ENCODE data around the gene KIZ.

KIZ gene, protein sequence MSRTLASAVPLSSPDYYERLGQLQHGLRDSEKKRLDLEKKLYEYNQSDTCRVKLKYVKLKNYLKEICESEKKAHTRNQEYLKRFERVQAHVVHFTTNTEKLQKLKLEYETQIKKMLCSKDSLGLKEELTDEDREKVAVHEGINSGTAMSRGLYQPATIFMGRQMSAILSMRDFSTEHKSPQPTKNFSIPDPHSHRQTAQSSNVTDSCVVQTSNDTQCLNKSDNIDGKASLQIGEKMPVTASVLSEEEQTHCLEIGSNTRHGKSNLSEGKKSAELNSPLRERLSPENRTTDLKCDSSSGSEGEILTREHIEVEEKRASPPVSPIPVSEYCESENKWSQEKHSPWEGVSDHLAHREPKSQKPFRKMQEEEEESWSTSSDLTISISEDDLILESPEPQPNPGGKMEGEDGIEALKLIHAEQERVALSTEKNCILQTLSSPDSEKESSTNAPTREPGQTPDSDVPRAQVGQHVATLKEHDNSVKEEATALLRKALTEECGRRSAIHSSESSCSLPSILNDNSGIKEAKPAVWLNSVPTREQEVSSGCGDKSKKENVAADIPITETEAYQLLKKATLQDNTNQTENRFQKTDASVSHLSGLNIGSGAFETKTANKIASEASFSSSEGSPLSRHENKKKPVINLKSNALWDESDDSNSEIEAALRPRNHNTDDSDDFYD

DNA sequence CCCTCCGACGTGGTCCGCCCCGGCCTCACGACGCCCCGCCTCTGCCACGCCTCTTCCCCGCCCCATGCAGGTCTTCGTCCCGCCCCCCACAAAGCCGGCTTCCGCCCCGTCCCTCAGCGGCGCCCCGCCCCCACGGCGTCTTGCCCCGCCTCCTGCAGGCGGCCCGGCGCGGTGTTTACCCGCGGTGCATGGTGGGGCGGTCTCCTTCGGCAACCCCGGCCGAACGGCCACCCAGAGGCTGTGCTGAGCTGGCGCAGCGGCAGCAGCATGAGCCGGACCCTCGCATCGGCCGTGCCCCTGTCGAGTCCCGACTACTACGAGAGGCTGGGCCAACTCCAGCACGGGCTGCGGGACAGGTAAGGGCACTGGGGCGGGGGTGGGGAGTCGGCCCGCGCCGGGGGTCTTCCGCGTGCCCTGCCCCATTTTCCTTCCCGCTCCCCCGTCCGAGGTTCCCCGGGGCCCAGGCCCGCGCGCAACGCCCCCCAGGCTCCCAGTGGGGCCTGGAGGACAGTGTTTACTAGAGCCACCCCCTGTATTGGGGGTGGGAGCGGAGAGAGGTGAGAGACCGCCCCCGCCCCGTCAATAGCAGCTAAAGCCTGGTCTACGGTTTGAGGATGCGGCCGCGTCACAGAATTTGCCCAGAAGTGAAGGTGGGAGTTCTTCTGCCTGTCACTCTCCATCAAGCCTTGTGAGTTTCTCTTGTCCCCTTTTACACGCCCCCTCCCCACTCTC lies at the start of gene KIZ:
TSS of gene KIZ (plus strand) at position 234 of the 732 bp plus-strand sequence. CDS start at position 268, 34 bp downstream.
- TF ChIP-seq, protein P1, sequence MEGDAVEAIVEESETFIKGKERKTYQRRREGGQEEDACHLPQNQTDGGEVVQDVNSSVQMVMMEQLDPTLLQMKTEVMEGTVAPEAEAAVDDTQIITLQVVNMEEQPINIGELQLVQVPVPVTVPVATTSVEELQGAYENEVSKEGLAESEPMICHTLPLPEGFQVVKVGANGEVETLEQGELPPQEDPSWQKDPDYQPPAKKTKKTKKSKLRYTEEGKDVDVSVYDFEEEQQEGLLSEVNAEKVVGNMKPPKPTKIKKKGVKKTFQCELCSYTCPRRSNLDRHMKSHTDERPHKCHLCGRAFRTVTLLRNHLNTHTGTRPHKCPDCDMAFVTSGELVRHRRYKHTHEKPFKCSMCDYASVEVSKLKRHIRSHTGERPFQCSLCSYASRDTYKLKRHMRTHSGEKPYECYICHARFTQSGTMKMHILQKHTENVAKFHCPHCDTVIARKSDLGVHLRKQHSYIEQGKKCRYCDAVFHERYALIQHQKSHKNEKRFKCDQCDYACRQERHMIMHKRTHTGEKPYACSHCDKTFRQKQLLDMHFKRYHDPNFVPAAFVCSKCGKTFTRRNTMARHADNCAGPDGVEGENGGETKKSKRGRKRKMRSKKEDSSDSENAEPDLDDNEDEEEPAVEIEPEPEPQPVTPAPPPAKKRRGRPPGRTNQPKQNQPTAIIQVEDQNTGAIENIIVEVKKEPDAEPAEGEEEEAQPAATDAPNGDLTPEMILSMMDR (IDR thresholded peaks at IDR 0.05), result peak; percentile 44

DNA sequence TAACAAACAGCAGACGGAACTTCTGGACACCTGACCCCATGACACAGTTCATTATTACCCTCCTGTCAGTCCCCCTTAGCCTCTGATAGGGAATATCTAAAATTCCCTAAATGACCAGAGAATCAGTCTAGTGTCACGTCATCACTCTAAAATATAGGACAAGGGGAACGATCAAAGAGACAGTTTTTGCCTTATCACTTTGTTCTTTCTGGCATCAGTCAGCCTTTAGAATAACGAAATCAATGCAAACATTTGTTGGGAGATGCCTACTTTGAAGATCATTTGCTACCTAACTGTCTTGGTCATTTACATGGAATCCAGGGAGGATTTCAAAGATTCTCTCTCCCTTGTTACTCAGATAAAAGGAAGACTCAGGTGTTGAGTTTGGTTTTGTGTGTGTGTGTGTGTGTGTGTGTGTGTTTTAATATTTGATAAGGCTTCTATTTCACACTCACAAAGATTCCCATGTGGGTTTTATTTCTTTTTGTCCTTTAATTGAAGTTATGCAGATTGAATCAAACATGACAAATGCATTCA lies 48.0 kb upstream of the KIZ start:
- TF ChIP-seq, protein P1 (IDR thresholded peaks at IDR 0.05), result no peak

DNA sequence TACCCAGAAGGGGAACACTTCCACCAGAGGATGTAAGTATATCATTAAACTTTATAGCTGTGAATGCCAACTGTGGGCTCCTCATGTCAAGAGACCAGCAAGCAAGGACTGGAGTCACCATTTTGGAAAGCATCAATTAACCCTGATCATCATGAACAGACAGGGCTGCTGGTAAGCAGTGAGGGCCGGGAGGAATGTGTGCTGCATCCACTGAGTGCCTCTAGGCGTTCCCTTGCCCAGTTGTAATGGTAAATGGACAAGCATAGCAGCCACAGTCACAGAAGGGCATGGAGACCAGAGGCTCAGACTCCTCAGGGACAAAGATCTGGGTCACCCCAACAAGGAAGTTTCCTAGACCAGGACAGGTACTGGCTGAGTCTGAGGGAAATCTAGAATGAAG lies 43.3 kb upstream of the KIZ start:
- TF ChIP-seq, protein P1 (IDR thresholded peaks at IDR 0.05), result no peak

DNA sequence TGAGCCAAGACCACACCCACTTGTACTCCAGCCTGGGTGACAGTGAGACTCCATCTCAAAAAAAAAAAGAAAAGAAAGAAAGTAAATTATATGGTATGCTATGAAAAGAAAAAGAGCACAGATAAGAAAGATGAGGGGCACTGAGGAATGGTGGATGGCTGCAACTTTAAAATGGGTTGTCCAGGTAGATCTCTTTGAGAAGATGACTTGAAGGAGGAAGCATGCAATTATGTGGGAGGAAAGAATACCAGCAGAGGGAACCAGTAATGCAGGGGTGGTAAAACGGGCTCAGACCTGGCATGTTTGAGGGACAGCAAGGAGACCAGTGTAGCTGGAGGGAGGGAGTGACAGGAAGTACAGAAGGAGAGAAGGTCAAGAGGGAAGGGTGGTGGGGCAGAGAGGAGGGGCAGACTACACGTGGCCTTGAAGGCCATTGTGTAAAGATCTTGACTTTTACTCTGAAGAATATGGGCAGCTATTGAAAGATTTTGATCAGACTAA lies 42.0 kb upstream of the KIZ start:
- TF ChIP-seq, protein P1 (IDR thresholded peaks at IDR 0.05), result no peak

DNA sequence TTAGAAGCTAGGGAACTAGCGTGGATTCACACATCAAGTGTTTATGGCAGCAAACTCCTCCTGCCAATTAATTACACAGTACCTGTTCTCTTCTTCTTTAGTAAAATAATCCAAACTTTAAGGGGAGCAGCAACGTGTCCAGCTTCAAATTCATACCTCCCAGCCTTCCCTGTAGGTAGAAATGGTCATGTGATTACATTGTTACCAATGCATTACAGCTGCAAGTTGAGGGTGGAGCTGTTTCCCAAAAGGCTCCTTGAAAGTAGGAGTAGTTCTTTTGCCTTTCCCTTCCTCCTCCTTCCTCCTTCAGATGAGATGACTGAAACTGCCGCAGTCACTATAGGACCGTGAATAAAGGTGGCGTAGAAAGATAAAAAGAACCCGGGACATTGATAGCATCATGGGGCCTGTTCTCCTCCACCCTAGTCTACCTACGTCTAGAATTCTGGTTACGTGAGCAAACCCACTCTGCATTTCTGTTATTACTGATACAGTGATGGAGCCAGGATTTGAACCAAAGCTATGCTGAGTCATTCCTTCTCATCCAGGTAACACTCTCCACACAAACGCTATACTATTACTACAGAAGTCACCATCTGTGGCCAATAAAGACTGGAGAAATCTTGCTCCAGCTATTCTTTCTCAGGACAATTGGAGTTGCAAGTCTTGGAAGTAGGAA lies 37.9 kb upstream of the KIZ start:
- TF ChIP-seq, protein P1 (IDR thresholded peaks at IDR 0.05), result no peak

DNA sequence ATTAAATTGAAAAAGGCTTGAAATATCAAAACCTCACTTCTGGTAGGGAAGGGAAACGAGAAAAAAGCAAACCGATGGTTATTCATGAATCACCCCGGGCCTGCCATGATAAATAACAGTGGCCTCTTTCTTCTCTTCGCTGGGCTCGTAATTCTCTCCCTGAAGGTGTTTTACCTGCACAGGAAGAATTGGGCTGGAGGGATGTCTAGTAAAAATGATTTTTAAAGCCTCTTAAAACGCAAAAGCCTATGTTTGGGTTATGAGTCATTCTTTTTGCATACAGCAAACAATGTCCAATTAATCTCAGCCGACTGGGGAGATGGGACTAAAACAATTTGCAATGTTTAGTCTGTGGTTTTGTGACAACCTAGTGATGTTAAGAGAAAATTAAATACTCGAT lies 36.5 kb upstream of the KIZ start:
- TF ChIP-seq, protein P1 (IDR thresholded peaks at IDR 0.05), result no peak

All from LNCAP (cell line).